NT2/D1 (cell line): ENCODE measurements around the gene RAD51C.
"Not testable (repeated sequence)": the region's sequence is repeated elsewhere in the genome, so short reads cannot be mapped to it uniquely, and the experiment has no call there.

Experiments
- DNase-seq: peaks from one replicate; pipeline ENCODE4 v3.0.0-alpha.2; 2011; ENCODE audit warnings: low read depth, low spot score
- H3K27me3 ChIP-seq: 2 replicates; pipeline ENCODE4 v1.6.0; 2011; ENCODE audit warnings: mild to moderate bottlenecking; ENCODE audit not compliant: insufficient read length, insufficient read depth
- H3K36me3 ChIP-seq: 2 replicates; pipeline ENCODE4 v1.6.1; 2011; ENCODE audit warnings: mild to moderate bottlenecking, low read length, mixed read lengths; ENCODE audit not compliant: insufficient read depth, insufficient read length
- H3K4me1 ChIP-seq: 2 replicates; pipeline ENCODE4 v1.5.1; 2011; ENCODE audit not compliant: insufficient read depth, insufficient read length
- H3K4me3 ChIP-seq: 2 replicates; pipeline ENCODE4 v1.5.1; 2011; ENCODE audit warnings: low read depth; ENCODE audit not compliant: insufficient read length
- H3K9ac ChIP-seq: 2 replicates; pipeline ENCODE4 v1.6.0; 2011; ENCODE audit warnings: low read depth; ENCODE audit not compliant: insufficient read length
- H3K9me3 ChIP-seq: 2 replicates; pipeline ENCODE4 v1.5.1; 2011; ENCODE audit warnings: mild to moderate bottlenecking, low read length; ENCODE audit not compliant: insufficient read depth
- SUZ12 ChIP-seq: IDR thresholded peaks from 2 replicates; pipeline ENCODE4 v1.6.1; 2011; ENCODE audit not compliant: insufficient read length, insufficient read depth; ENCODE audit errors: extremely low read depth
- YY1 ChIP-seq: IDR thresholded peaks from 2 replicates; pipeline ENCODE4 v1.6.1; 2011; ENCODE audit not compliant: insufficient read length, insufficient read depth
- ZNF274 ChIP-seq: IDR thresholded peaks from 2 replicates; pipeline ENCODE4 v1.6.1; 2011; ENCODE audit warnings: mild to moderate bottlenecking, low read depth, low read length

The RAD51C gene

GRCh38 chr17:58692239-58693055 lies at the start of gene RAD51C:
Gene RAD51C, plus strand, starts transcription at chr17:58692602. Its CDS starts 42 bp downstream, at chr17:58692644.
- peak within 1 kb of the TSS; percentile 77 for H3K9ac ChIP-seq
- peaks cover 17% of the 10 kb centered on the region for H3K36me3 ChIP-seq
- no peaks in the 10 kb centered on the region for H3K27me3 ChIP-seq
- peak; percentile 40 for DNase-seq
- peaks cover 4% of the 10 kb centered on the region for H3K4me1 ChIP-seq
- peak within 1 kb of the TSS; percentile 57 for H3K4me3 ChIP-seq
- H3K9me3 ChIP-seq: no peaks in the 10 kb centered on the region
- TF ChIP-seq YY1 (no peak), SUZ12 (no peak), ZNF274 (no peak)

- Histone ChIP-seq H3K27me3 (no peaks in the 10 kb centered on the region), H3K9me3 (no peaks in the 10 kb centered on the region), H3K36me3 (no peaks in the 10 kb centered on the region), H3K9ac (no peak overlapping the region), H3K4me3 (no peak overlapping the region), H3K4me1 (no peaks in the 10 kb centered on the region)
- no peak for DNase-seq
- TF ChIP-seq ZNF274 (no peak), YY1 (no peak)
Measured at GRCh38 chr17:58643147-58643546, 49.3 kb upstream of the RAD51C start.

GRCh38 chr17:58648236-58648635 lies 44.2 kb upstream of the RAD51C start:
- Histone ChIP-seq H3K27me3 (no peaks in the 10 kb centered on the region), H3K9ac (no peak overlapping the region), H3K36me3 (no peaks in the 10 kb centered on the region), H3K4me3 (no peak overlapping the region), H3K9me3 (peaks cover 3% of the 10 kb centered on the region; the same call in 1 of the 2 replicates), H3K4me1 (no peaks in the 10 kb centered on the region)
- DNase-seq: no peak
- TF ChIP-seq YY1 (no peak), SUZ12 (no peak), ZNF274 (no peak)

GRCh38 chr17:58657962-58658803 lies 34.2 kb upstream of the RAD51C start:
- peak; percentile 23 for DNase-seq
- H3K36me3 ChIP-seq, H3K27me3 ChIP-seq, H3K9ac ChIP-seq, H3K4me1 ChIP-seq, H3K4me3 ChIP-seq, H3K9me3 ChIP-seq: not testable (repeated sequence)

GRCh38 chr17:58658804-58659713 lies 33.3 kb upstream of the RAD51C start:
- H3K4me1 ChIP-seq: no peaks in the 10 kb centered on the region
- no peak overlapping the region for H3K4me3 ChIP-seq
- DNase-seq: peak; percentile 78
- H3K27me3 ChIP-seq: no peaks in the 10 kb centered on the region
- TF ChIP-seq YY1: no peak
- no peak for TF ChIP-seq SUZ12
- no peak for TF ChIP-seq ZNF274
- H3K9me3 ChIP-seq: peaks cover 4% of the 10 kb centered on the region; the same call in 1 of the 2 replicates
- H3K36me3 ChIP-seq: no peaks in the 10 kb centered on the region
- H3K9ac ChIP-seq: peak overlapping the region; percentile 73

GRCh38 chr17:58659714-58660084 lies 32.7 kb upstream of the RAD51C start:
- H3K36me3 ChIP-seq, H3K9me3 ChIP-seq, H3K4me1 ChIP-seq, DNase-seq, H3K4me3 ChIP-seq, H3K27me3 ChIP-seq: not testable (repeated sequence)
- H3K9ac ChIP-seq: peak overlapping the region; percentile 73

- H3K27me3 ChIP-seq: no peaks in the 10 kb centered on the region
- H3K4me1 ChIP-seq: no peaks in the 10 kb centered on the region
- no peaks in the 10 kb centered on the region for H3K36me3 ChIP-seq
- TF ChIP-seq YY1: no peak
- TF ChIP-seq SUZ12: no peak
- no peak for TF ChIP-seq ZNF274
- H3K4me3 ChIP-seq: no peak overlapping the region
- DNase-seq: no peak
- no peak overlapping the region for H3K9ac ChIP-seq
- H3K9me3 ChIP-seq: peaks cover 4% of the 10 kb centered on the region; the same call in 1 of the 2 replicates
Measured at GRCh38 chr17:58660621-58661020, 31.8 kb upstream of the RAD51C start.
